ENCODE measurements around the gene XPO1. TPM values are rescaled to one million over a fixed set of nuclear protein-coding genes. Genes with fewer than 3 reads are reported as not detected.

Gene XPO1
- total and polyA plus RNA-seq, 2 of the 4 experiments (the other 2 are of a cell fraction) = 78.5 to 104 TPM

- Histone ChIP-seq H3K4me2 (ENCODE audit: low read depth, low read length) (no peak overlapping the region), H2BK120ac (ENCODE audit: low read depth, low read length) (no peak overlapping the region), H3K23ac (ENCODE audit: low read depth, low read length) (no peak overlapping the region), H3K4me1 (ENCODE audit: control insufficient read depth, insufficient read depth, low read length) (peaks cover 2% of the 10 kb centered on the region), H2AK5ac (ENCODE audit: low read depth, low read length) (no peak overlapping the region), H3K4me3 (ENCODE audit: insufficient read depth, low read depth, low read length) (no peak overlapping the region), H2BK15ac (ENCODE audit: low read depth, low read length) (no peak overlapping the region), H4K8ac (ENCODE audit: low read depth in 2 of 2, low read length in 2 of 2) (no peak overlapping the region), H3K79me1 (ENCODE audit: low read depth in 1 of 2, low read length in 2 of 2) (peaks cover 8 to 72% of the 10 kb centered on the region in 2 experiments), H2BK5ac (ENCODE audit: low read depth, low read length, poor library complexity, severe bottlenecking) (no peak overlapping the region), H4K5ac (ENCODE audit: low read depth, low read length) (no peak overlapping the region), H2BK20ac (ENCODE audit: low read depth, low read length) (no peak overlapping the region), H4K91ac (ENCODE audit: insufficient read depth, low read depth, low read length) (no peak overlapping the region), H3K36me3 (ENCODE audit: control insufficient read depth, insufficient read depth, low read length) (peaks cover 2% of the 10 kb centered on the region; the same call in 1 of the 2 replicates), H3K4ac (ENCODE audit: low read depth, low read length) (no peak overlapping the region), H4K20me1 (ENCODE audit: insufficient read depth, low read length) (peaks cover 91% of the 10 kb centered on the region), H3K9me3 (ENCODE audit: control insufficient read depth, insufficient read depth, low read length) (no peaks in the 10 kb centered on the region), H3K27ac (ENCODE audit: insufficient read depth, low read length) (no peak overlapping the region), H3K18ac (ENCODE audit: low read depth, low read length) (no peak overlapping the region), H3K56ac (ENCODE audit: extremely low read depth, insufficient read depth, low read length) (no peak overlapping the region), H3K27me3 (ENCODE audit: control insufficient read depth, insufficient read depth, low read length) (no peaks in the 10 kb centered on the region), H3K9me1 (ENCODE audit: insufficient read depth, low read length) (peaks cover 26% of the 10 kb centered on the region), H2AFZ (replicated peaks; ENCODE audit: low read length, poor library complexity) (no peak overlapping the region), H3K14ac (replicated peaks; ENCODE audit: low read depth, low read length) (no peak overlapping the region), H3K9ac (ENCODE audit: low read depth, low read length) (no peak overlapping the region), H2AK9ac (replicated peaks; ENCODE audit: low read depth, low read length, poor library complexity) (no peak overlapping the region)
- ChIA-PET CTCF (interaction anchor here (0.7 kb wide), 1 partner anchor 113 kb away, joined by 3 read pairs; no protein-coding TSS in a partner anchor), POLR2A (ENCODE audit: unreplicated experiment) (no interaction called here)
- BruUV-seq (replicated peaks) = no TSS peak
- DNase-seq (no peak), ATAC-seq (ENCODE audit: low read depth) (no peak)
- dilution Hi-C loops (cut with HindIII; ENCODE audit: low sequenced_read_pairs, unreplicated experiment) (no loop called here), in situ Hi-C loops (cut with MboI; ENCODE audit: low sequenced_read_pairs) (no loop called here), intact Hi-C loops (cut with micrococcal nuclease) (loop anchor here (5.0 kb wide), 1 partner anchor 36 kb away; no protein-coding TSS in a partner anchor)
- WGBS, 2 experiments (ENCODE audit: extremely low coverage in 2 of 2, insufficient read length in 1 of 2) = no CpG with 5 or more reads among the region's 5 CpGs
- TF ChIP-seq RFX5 (IDR thresholded peaks at IDR 0.05; ENCODE audit: low read depth, low read length) (no peak), MAZ (IDR thresholded peaks at IDR 0.05; ENCODE audit: borderline replicate concordance, low read depth, low read length) (no peak), CEBPB (IDR thresholded peaks at IDR 0.05; ENCODE audit: low read depth, low read length) (no peak), MXI1 (IDR thresholded peaks at IDR 0.05; ENCODE audit: borderline replicate concordance, low read depth, low read length) (no peak)
- TF ChIP-seq, protein P1, sequence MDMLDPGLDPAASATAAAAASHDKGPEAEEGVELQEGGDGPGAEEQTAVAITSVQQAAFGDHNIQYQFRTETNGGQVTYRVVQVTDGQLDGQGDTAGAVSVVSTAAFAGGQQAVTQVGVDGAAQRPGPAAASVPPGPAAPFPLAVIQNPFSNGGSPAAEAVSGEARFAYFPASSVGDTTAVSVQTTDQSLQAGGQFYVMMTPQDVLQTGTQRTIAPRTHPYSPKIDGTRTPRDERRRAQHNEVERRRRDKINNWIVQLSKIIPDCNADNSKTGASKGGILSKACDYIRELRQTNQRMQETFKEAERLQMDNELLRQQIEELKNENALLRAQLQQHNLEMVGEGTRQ (IDR thresholded peaks at IDR 0.05; ENCODE audit: low read depth, low read length) = no peak
These were observed 106.8 kb downstream of the XPO1 start for GRCh38 chr2:61431345-61431744.

Other genes with a start within 250 kb of the XPO1 start
- 128 and 139 TPM in 2 replicates for gene USP34, start 67.3 kb downstream of the XPO1 start, total RNA-seq (2012; rRNA removed)
- gene USP34, start 67.3 kb downstream of the XPO1 start, polyA plus RNA-seq (2012; rRNA removed) = 28.6 and 34.7 TPM in 2 replicates